ENCODE measurements around the gene HNRNPH3. TPM values are rescaled to one million over a fixed set of nuclear protein-coding genes. Genes with fewer than 3 reads are reported as not detected.

Gene HNRNPH3
- total RNA-seq, 1 donor from 2014 or later, result 19.8 TPM

Other genes starting within 250 kb of the HNRNPH3 start
- under 0.01 TPM in 1 of 2 replicates, not detected in the other for gene MYPN, start 222.6 kb upstream of the HNRNPH3 start, total RNA-seq
- gene ATOH7, start 100.0 kb upstream of the HNRNPH3 start, total RNA-seq, result not detected in 2 replicates
- gene PBLD, start 864 bp downstream of the HNRNPH3 start, total RNA-seq, result 3.5 and 4.8 TPM in 2 replicates
- 13.4 and 13.5 TPM in 2 replicates for gene RUFY2, start 75.2 kb downstream of the HNRNPH3 start, total RNA-seq
- 3.7 and 8.9 TPM in 2 replicates for gene DNA2, start 139.9 kb downstream of the HNRNPH3 start, total RNA-seq
- 5.9 and 8.0 TPM in 2 replicates for gene SLC25A16, start 195.5 kb downstream of the HNRNPH3 start, total RNA-seq
- 0.39 and 0.89 TPM in 2 replicates for gene TET1, start 228.3 kb downstream of the HNRNPH3 start, total RNA-seq

All from dermis microvascular lymphatic vessel endothelial cell (primary cell).